Fibroblast of mammary gland (primary cell): ENCODE results near the gene TICAM1.
"Not testable (repeated sequence)": the region's sequence is repeated elsewhere in the genome, so short reads cannot be mapped to it uniquely, and the experiment has no call there.

Experiments
- DNase-seq: peaks from one replicate; pipeline ENCODE4 v3.0.0-alpha.2; 2010; ENCODE audit warnings: low read depth
- H3K4me3 ChIP-seq: 2 replicates; pipeline ENCODE4 v1.5.1; 2011; ENCODE audit warnings: low read depth, mild to moderate bottlenecking, low read length, moderate library complexity; ENCODE audit not compliant: control insufficient read depth
- CTCF ChIP-seq: conservative IDR thresholded peaks from 2 replicates; pipeline ENCODE4 v1.5.1; 2011; ENCODE audit warnings: low read depth, low read length, inconsistent platforms; ENCODE audit not compliant: control insufficient read depth, insufficient read depth

TICAM1 gene

DNA sequence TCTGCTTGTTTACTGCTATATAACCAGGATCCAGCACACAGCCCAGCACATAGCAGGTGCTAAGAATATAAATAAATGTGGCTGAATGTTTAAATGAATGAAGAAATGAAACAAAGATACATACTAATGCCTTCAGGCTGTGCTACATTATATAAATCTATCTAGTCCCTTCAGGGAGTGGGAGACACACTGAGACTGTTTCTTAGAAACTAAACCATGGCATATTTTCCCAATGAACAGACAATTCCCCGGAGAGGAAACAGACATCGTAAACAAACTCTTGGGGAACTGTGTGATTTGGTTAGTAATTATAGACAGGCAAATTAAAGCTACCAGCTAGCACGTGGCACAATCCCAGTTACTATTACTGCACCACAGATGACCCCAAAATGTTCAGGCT is 49.7 kb downstream of the TICAM1 start:
- H3K4me3 ChIP-seq, result no peak overlapping the region
- no peak for TF ChIP-seq CTCF
- DNase-seq, result peak; percentile 63

DNA sequence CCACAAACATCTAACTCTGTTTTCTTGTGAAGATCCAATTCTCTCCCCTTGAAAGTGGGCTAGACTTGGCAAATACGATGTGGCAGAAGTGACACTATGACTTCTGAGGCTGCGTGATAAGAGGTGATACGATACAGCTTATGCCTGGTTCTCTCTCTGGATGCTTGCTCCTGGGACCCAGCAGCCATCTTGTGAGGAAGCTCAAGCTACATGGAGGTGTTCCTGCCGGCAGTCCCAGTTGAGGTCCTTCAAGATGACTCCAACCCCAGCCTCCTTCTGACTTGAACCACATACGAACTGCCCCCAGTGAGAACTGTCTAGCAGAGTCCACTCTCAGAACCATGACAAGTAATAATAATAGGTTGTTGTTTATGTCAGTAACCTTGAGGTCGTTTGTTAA is 50.7 kb downstream of the TICAM1 start:
- no peak for TF ChIP-seq CTCF
- no peak for DNase-seq

GRCh38 chr19:4778124-4778523 is 53.4 kb downstream of the TICAM1 start:
- H3K4me3 ChIP-seq, DNase-seq: not testable (repeated sequence)

More for the DNA sequence above, 50.7 kb downstream of the TICAM1 start:
- H3K4me3 ChIP-seq, result no peak overlapping the region

- no peak for TF ChIP-seq CTCF
- DNase-seq, result no peak
- H3K4me3 ChIP-seq, result no peak overlapping the region
Measured at GRCh38 chr19:4776436-4777211, 54.9 kb downstream of the TICAM1 start.

DNA sequence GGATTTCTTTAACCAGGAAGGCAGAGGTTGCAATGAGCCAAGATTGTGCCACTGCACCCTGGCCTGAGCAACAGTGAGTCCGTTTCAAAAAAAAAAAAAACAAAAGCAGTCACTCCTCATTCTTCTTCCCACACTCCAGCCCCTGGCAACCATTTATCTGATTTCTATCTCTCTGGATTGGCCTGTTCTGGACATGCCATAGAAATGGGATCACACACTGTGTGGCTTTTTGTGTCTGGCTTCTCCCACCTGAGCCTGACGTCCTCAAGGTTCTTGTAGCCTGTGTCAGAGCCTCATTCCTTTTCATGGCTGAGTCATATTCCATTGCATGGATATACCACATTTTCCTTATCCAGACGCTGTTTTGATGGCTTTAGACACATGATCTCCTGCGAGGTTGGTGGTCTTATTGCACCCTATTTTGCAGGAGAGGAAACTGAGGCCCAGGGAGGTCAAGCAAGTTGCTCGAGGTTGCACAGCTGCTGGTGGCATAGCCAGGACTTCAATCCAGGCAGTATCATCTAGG is 55.8 kb downstream of the TICAM1 start:
- DNase-seq, result no peak
- no peak overlapping the region for H3K4me3 ChIP-seq
- TF ChIP-seq CTCF, result no peak

- no peak overlapping the region for H3K4me3 ChIP-seq
- no peak for DNase-seq
- no peak for TF ChIP-seq CTCF
Measured at GRCh38 chr19:4774136-4774535, 57.4 kb downstream of the TICAM1 start.

DNA sequence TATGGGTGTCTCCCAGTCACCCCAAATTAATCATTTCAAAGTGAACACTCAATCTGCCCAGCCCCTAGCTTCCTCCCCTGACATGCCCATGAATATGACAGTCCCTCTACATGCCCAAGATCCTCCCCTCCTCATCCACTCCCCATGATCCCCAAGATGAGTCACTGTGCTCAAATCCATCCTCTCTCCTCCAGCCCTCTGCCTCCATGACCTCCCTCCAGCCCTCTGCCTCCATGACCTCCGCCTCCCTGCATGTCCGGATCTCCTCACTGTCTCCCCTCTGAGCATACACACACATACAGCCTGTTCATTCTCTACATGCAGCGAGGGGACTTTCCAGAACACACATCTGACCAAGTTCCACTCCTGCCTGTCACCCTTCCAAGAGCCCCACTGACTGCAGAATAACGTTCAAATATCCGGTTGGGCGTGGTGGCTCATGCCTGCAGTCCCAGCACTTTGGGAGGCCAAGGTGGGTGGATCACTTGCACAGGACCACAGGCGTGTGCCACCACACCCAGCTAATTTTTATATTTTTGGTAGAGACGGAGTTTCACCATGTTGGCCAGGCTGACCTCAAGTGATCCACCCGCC is 58.4 kb downstream of the TICAM1 start:
- DNase-seq, result no peak
- TF ChIP-seq CTCF, result no peak
- no peak overlapping the region for H3K4me3 ChIP-seq
